Esophagus muscularis mucosa (tissue), 4 donors: ENCODE measurements around the gene KLF18. TPM values are rescaled to one million over a fixed set of nuclear protein-coding genes. Genes with fewer than 3 reads are reported as not detected.

ENCODE experiments used
- DNase-seq: peaks from one replicate; pipeline ENCODE4 v3.0.0-alpha.2; 2017; ENCODE audit errors: extremely low spot score
- H3K27ac ChIP-seq, 4 donors: fragments of 200-600 bp; sonication (generic); replicated peaks in 1 of 4; 1 replicate in 3 of 4; 2 replicates in 1 of 4; pipeline ENCODE4 v1.5.1; 2016 to 2019; ENCODE audit warnings: mild to moderate bottlenecking in 1 of 4
- H3K27me3 ChIP-seq, 4 donors: fragments of 200-600 bp; sonication (generic); one replicate each; pipeline versions ENCODE4 v1.5.1 to v1.6.0; 2016 to 2019
- H3K36me3 ChIP-seq, 4 donors: fragments of 200-600 bp; sonication (generic); one replicate each; pipeline ENCODE4 v1.5.1; 2016 to 2019
- H3K4me1 ChIP-seq, 4 donors: fragments of 200-600 bp; sonication (generic); one replicate each; pipeline ENCODE4 v1.5.1; 2016 to 2019
- H3K4me3 ChIP-seq, 4 donors: fragments of 200-600 bp; sonication (generic); 1 replicate in 2 of 4; 2 replicates in 2 of 4; pipeline ENCODE4 v1.5.1; 2016 to 2019; ENCODE audit warnings: mild to moderate bottlenecking in 4 of 4, moderate library complexity in 1 of 4
- H3K9me3 ChIP-seq, 4 donors: fragments of 200-600 bp; sonication (generic); 1 replicate in 3 of 4; 2 replicates in 1 of 4; pipeline ENCODE4 v1.5.1; 2016 to 2019
- EP300 ChIP-seq: sonication (generic); formaldehyde crosslinking; IDR thresholded peaks from one replicate; pipeline ENCODE4 v1.6.1; 2017; ENCODE audit warnings: antibody characterized with exemption
- POLR2A ChIP-seq: fragments of 450-650 bp; IDR thresholded peaks from one replicate; pipeline ENCODE4 v1.6.1; 2017; ENCODE audit warnings: antibody characterized with exemption, moderate library complexity, mild to moderate bottlenecking, low read depth
- POLR2AphosphoS5 ChIP-seq, 2 donors: sonication (generic); formaldehyde crosslinking; IDR thresholded peaks; one replicate each; pipeline ENCODE4 v1.6.1; 2017; ENCODE audit warnings: antibody characterized with exemption in 2 of 2
- WGBS: methylation state at CpG from one replicate; pipeline ENCODE4 v1.1.5; 2018; 5-methylcytosine and 5-hydroxymethylcytosine counted together
- intact Hi-C: fragments of 100-400 bp; cut with DNase I; formaldehyde crosslinking; loops from one replicate; pipeline ENCODE4 v1.15.1; 2023
- total RNA-seq, 4 donors: library from RNA; depleted of rRNA; stranded (reverse); fragments of >200 nt; gene quantifications; one replicate each; pipeline versions ENCODE4 v1.1.0 to v1.2.1, GENCODE V29; 2016
- TF ChIP-seq, protein P1 (sequence below), 3 experiments: fragments of 200-600 bp in 2 of 3; fragments of 450-650 bp in 1 of 3; sonication (generic) in 2 of 3; IDR thresholded peaks; one replicate each; pipeline ENCODE4 v1.5.1; 2017 to 2019; ENCODE audit warnings: antibody characterized with exemption in 3 of 3, mild to moderate bottlenecking in 2 of 3, moderate library complexity in 1 of 3

The KLF18 gene
- total RNA-seq, 4 donors from 2014 or later, result not detected

- TF ChIP-seq, protein P1, sequence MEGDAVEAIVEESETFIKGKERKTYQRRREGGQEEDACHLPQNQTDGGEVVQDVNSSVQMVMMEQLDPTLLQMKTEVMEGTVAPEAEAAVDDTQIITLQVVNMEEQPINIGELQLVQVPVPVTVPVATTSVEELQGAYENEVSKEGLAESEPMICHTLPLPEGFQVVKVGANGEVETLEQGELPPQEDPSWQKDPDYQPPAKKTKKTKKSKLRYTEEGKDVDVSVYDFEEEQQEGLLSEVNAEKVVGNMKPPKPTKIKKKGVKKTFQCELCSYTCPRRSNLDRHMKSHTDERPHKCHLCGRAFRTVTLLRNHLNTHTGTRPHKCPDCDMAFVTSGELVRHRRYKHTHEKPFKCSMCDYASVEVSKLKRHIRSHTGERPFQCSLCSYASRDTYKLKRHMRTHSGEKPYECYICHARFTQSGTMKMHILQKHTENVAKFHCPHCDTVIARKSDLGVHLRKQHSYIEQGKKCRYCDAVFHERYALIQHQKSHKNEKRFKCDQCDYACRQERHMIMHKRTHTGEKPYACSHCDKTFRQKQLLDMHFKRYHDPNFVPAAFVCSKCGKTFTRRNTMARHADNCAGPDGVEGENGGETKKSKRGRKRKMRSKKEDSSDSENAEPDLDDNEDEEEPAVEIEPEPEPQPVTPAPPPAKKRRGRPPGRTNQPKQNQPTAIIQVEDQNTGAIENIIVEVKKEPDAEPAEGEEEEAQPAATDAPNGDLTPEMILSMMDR (IDR thresholded peaks at IDR 0.05), result no peak
- TF ChIP-seq POLR2A, result no peak
- no peak for TF ChIP-seq POLR2AphosphoS5 (IDR thresholded peaks at IDR 0.05)
- no peak for TF ChIP-seq EP300
- DNase-seq, result peak; percentile 37
- H3K4me1 ChIP-seq, result no peaks in the 10 kb centered on the region
- no peaks in the 10 kb centered on the region for H3K9me3 ChIP-seq
- WGBS, result 88% methylated on average over 2 of the region's 2 CpGs
- H3K27ac ChIP-seq, result no peak overlapping the region
- H3K4me3 ChIP-seq, result no peak overlapping the region
- no peaks in the 10 kb centered on the region for H3K36me3 ChIP-seq
- H3K27me3 ChIP-seq, result no peaks in the 10 kb centered on the region
- intact Hi-C loops, result no loop called here
Observed at GRCh38 chr1:44113095-44113609, 28.3 kb downstream of the KLF18 start.

- H3K36me3 ChIP-seq, result no peaks in the 10 kb centered on the region
- peak; percentile 53 for DNase-seq
- H3K4me1 ChIP-seq, result no peaks in the 10 kb centered on the region
- no peaks in the 10 kb centered on the region for H3K27me3 ChIP-seq
- no peaks in the 10 kb centered on the region for H3K9me3 ChIP-seq
- H3K27ac ChIP-seq, result no peak overlapping the region
- 75% methylated on average over 3 of the region's 3 CpGs for WGBS
- TF ChIP-seq, protein P1 (IDR thresholded peaks at IDR 0.05), result no peak
- TF ChIP-seq POLR2AphosphoS5 (IDR thresholded peaks at IDR 0.05), result no peak
- no peak for TF ChIP-seq EP300
- TF ChIP-seq POLR2A, result no peak
- no peak overlapping the region for H3K4me3 ChIP-seq
- intact Hi-C loops, result no loop called here
Observed at GRCh38 chr1:44112486-44112885, 28.9 kb downstream of the KLF18 start.

DNA sequence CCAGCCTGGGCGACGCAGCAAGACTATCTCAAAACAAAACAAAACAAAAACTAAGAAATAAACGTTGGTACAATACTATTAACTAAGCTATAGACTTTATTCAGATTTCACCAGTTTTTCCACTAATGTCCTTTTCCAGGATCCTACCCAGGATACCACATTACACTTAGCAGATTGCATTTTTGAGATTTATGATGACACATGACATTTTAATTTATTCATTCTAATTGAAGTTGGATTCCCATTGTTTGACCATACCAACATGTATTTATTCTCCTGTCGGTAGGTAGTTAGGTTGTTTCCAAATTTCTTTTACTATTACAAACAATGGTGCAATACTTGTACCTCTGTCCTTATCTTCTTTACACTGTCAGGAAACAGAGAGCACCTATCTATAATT is 29.6 kb downstream of the KLF18 start:
- WGBS, result 87% methylated on average over 4 of the region's 4 CpGs
- Histone ChIP-seq H3K4me1 (no peaks in the 10 kb centered on the region), H3K36me3 (no peaks in the 10 kb centered on the region), H3K4me3 (no peak overlapping the region), H3K9me3 (no peaks in the 10 kb centered on the region), H3K27me3 (no peaks in the 10 kb centered on the region), H3K27ac (no peak overlapping the region)
- no peak for TF ChIP-seq POLR2AphosphoS5 (IDR thresholded peaks at IDR 0.05)
- TF ChIP-seq EP300, result no peak
- no peak for TF ChIP-seq POLR2A
- TF ChIP-seq, protein P1 (IDR thresholded peaks at IDR 0.05), result no peak
- intact Hi-C loops, result no loop called here
- DNase-seq, result no peak

- Histone ChIP-seq H3K36me3 (no peaks in the 10 kb centered on the region), H3K27ac (no peak overlapping the region), H3K9me3 (no peaks in the 10 kb centered on the region), H3K4me1 (no peaks in the 10 kb centered on the region), H3K27me3 (no peaks in the 10 kb centered on the region), H3K4me3 (no peak overlapping the region)
- no peak for DNase-seq
- TF ChIP-seq POLR2A, result no peak
- TF ChIP-seq EP300, result no peak
- TF ChIP-seq POLR2AphosphoS5 (IDR thresholded peaks at IDR 0.05), result no peak
- TF ChIP-seq, protein P1 (IDR thresholded peaks at IDR 0.05), result no peak
- intact Hi-C loops, result no loop called here
- WGBS, result 93% methylated on average over 5 of the region's 5 CpGs
Observed at GRCh38 chr1:44110916-44111315, 30.5 kb downstream of the KLF18 start.

GRCh38 chr1:44108971-44109370 is 32.5 kb downstream of the KLF18 start:
- 95% methylated on average over 1 of the region's 1 CpG for WGBS
- Histone ChIP-seq H3K36me3 (no peaks in the 10 kb centered on the region), H3K27me3 (no peaks in the 10 kb centered on the region), H3K4me3 (no peak overlapping the region), H3K27ac (no peak overlapping the region), H3K9me3 (no peaks in the 10 kb centered on the region), H3K4me1 (no peaks in the 10 kb centered on the region)
- intact Hi-C loops, result no loop called here
- no peak for DNase-seq
- TF ChIP-seq, protein P1 (IDR thresholded peaks at IDR 0.05), result no peak
- TF ChIP-seq POLR2AphosphoS5 (IDR thresholded peaks at IDR 0.05) (no peak), POLR2A (no peak), EP300 (no peak)
